Stimulated activated CD4-positive, alpha-beta T cell treated with anti-CD3 and anti-CD28 coated beads, Interleukin-4, amount 100 ng/mL, for 24 hours (primary cell): ENCODE results near the gene UNC5B.
"Not testable (repeated sequence)": the region's sequence is repeated elsewhere in the genome, so short reads cannot be mapped to it uniquely, and the experiment has no call there.

Source experiments
- DNase-seq: peaks from one replicate; pipeline ENCODE4 v3.0.0-alpha.2; 2020

The UNC5B gene

DNA sequence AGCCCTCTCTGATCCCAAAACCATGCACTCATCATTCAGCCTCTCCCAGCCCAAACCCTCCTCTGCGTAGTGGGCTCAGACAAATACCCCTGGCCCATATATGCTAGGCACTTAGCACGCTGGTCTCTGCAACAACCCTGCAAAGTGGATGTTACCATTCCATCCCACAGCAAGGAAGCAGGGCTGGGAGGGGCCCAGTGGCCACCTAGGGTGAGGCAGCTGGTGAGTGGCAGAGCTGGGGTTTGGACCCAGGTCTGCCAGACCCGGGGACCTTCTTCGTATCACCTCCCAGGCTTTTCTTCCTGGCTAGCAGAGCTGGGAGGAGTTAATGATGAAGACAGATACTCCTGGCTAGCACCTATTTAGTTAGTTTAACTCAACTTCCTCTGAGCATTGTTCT is 73.6 kb downstream of the UNC5B start:
- no peak for DNase-seq

DNA sequence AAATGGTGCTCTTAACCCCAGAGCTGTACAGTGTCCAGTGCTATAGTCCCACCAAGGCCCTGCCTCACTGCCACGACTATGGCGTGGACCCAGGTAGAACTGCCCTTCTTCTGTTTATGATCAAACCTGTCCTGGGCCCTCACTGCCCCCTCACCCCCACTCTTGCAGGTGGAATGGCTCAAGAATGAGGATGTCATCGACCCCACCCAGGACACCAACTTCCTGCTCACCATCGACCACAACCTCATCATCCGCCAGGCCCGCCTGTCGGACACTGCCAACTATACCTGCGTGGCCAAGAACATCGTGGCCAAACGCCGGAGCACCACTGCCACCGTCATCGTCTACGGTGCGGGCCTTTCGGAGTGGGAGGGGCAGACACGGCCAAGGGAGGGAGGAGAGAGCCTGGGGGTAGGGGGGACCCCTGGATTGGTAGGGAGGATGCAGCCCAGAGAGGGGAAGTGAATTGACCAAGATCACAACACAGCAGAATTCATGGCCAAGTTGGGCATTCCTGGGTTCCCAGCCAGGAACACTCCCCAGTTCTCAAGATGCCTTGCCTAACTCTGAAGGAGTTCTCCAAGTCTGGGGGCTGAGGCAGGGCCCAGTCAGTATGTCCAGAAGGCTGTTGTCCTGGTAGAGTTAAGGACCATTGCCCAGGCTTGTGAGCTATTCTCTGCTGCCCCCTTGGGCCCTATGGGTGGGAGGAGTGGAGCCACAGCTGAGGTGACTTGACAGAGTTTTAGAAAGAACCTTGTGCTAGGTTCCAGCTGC is 74.3 kb downstream of the UNC5B start:
- no peak for DNase-seq

- DNase-seq = no peak
Observed at GRCh38 chr10:71287456-71287855, 75.1 kb downstream of the UNC5B start.

GRCh38 chr10:71288461-71288860 is 76.1 kb downstream of the UNC5B start:
- no peak for DNase-seq

- DNase-seq = no peak
Observed at GRCh38 chr10:71289421-71290130, 77.2 kb downstream of the UNC5B start.

DNA sequence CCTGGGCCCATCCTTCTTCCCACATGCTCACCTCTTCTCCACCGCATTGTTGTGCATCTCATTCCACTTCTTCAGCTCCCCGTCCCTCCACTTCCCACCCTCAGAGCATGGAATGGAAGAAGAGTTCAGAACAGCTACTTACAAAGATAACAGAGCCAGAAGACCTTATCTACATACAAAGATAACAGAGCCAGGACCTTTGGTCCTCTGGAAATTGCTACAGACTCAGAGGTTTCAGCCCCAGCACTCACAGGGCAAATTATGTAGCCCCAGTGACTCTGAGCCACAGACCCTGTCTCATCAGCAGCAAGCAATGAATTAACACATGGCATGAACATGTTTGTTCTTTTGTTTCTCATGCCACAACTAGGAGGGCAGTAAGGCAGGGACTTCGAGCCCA is 78.0 kb downstream of the UNC5B start:
- no peak for DNase-seq

DNA sequence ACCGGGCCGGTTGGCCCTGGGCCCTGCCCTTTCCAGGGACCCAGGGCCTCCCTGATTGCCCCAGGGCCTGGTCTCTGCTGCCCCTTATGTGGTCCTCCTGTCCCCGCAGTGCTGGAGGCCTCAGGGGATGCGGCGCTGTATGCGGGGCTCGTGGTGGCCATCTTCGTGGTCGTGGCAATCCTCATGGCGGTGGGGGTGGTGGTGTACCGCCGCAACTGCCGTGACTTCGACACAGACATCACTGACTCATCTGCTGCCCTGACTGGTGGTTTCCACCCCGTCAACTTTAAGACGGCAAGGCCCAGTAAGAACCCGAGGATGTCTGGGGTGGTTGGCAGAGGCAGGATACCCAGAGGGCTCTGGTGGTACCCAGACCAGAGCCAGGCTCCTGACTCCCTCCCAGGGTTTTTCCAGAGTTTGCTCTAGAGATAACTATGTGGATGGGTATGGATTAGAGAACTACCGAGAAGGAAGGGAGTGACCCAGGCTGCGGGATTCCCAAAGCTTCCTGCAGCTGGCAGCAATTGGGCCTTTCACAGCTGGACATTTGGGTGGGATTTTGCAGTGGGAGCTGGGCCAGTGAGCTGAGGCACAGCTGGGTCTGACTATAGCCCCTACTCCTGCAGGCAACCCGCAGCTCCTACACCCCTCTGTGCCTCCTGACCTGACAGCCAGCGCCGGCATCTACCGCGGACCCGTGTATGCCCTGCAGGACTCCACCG is 78.6 kb downstream of the UNC5B start:
- no peak for DNase-seq

GRCh38 chr10:71291528-71291900 is 79.1 kb downstream of the UNC5B start:
- no peak for DNase-seq

GRCh38 chr10:71292624-71293445 is 80.5 kb downstream of the UNC5B start:
- no peak for DNase-seq

DNA sequence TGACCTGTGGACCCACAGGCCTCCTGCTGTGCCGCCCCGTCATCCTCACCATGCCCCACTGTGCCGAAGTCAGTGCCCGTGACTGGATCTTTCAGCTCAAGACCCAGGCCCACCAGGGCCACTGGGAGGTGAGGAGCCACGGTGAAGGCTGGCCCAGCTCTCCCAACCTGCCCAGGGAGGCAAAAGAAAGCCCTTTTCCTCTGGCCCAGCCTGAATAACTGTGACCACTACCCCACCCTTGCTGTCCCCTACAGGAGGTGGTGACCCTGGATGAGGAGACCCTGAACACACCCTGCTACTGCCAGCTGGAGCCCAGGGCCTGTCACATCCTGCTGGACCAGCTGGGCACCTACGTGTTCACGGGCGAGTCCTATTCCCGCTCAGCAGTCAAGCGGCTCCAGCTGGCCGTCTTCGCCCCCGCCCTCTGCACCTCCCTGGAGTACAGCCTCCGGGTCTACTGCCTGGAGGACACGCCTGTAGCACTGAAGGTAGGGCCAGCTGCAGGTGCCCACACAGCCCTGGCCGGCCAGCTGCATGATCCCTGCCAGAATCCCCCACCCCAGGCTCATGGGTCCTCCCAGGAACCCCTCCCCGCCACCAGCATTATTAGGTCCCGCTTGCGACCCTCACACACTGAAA is 81.2 kb downstream of the UNC5B start:
- DNase-seq = no peak

DNA sequence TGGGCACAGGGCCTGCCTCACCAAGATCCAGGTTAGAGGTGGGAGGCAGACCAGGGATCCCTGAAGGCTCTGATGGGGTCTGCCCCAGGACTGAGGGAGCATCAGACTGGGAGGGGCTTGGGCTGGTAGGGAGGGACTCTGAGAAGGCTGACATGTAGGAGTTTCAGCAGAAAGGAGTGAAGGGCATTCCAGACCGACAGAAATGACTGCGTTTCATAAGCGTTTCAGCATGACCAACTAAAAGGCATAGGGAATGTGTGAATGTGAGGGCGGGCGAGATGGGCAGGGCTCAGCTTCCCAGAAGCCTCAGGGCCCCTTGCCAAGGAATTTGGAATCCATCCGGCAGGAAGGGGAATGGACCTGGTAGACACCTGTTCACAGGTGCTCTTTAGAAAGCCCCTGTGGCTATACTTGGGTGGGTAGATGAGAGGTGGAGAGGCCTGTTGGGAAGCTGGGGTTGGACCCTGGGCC is 81.8 kb downstream of the UNC5B start:
- no peak for DNase-seq

DNA sequence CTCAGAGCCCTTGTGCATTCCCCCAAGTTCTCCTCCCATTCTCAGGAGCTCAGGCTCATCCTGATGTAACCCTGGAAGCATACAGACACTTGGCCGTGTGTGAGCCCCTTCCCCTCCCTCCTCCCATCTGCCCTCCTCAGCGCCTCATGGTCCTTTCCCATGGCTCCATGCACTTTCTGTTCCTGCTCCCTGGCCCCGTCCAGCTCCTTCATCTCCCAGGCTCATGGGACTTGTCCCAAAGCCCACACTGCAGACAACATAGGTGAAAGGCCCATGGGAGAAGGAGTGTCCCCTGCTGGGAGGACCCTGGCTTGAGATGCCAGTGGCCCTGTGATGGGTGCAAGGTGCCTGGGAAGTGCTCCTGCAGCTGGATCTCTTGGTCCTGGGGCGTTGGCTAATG is 82.5 kb downstream of the UNC5B start:
- no peak for DNase-seq

DNA sequence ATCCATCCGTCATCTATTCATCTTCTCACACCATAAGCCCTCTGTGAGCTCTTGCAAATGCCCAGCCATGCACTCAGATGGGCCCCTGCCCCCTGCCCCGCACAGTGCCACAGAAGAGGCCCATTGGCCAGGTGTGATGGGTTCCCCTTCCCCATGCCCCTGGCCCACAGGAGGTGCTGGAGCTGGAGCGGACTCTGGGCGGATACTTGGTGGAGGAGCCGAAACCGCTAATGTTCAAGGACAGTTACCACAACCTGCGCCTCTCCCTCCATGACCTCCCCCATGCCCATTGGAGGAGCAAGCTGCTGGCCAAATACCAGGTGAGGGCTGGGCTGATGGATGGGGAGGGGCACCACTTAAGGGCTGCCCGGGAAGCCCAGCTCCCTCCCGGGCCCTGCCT is 83.3 kb downstream of the UNC5B start:
- no peak for DNase-seq

GRCh38 chr10:71296086-71296485 is 83.7 kb downstream of the UNC5B start:
- no peak for DNase-seq

DNA sequence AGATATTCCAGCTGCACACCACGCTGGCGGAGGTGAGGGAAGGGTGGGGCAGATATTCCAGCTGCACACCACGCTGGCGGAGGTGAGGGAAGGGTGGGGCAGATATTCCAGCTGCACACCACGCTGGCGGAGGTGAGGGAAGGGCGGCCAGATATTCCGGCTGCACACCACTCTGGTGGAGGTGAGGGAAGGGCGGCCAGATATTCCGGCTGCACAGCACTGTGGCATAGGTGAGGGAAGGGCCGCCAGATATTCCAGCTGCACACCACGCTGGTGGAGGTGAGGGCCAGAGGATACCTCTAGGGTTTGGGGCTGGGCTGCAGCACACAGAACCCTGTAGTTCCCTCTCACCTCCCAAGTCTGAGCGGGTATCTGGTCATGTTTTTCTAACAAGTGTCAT is 84.4 kb downstream of the UNC5B start:
- not testable (repeated sequence) for DNase-seq

GRCh38 chr10:71297343-71297742 is 85.0 kb downstream of the UNC5B start:
- no peak for DNase-seq

DNA sequence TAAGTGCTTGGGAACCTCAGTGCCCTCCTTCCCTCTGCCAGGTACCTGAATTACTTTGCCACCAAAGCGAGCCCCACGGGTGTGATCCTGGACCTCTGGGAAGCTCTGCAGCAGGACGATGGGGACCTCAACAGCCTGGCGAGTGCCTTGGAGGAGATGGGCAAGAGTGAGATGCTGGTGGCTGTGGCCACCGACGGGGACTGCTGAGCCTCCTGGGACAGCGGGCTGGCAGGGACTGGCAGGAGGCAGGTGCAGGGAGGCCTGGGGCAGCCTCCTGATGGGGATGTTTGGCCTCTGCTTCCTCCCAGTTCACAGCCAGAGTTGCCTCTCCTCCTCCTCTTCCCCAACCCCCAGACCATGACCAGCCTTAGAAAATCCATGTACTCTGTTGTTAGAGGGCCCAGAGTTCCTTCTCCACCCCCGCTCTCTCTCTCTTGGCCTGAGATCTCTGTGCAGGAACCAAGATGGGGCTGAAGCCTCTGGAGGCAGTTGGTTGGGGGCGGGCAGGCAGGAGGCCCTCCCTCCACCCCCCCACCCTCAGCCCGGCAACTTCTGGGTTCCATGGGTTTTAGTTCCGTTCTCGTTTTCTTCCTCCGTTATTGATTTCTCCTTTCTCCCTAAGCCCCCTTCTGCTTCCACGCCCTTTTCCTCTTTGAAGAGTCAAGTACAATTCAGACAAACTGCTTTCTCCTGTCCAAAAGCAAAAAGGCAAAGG is 86.9 kb downstream of the UNC5B start:
- no peak for DNase-seq

DNA sequence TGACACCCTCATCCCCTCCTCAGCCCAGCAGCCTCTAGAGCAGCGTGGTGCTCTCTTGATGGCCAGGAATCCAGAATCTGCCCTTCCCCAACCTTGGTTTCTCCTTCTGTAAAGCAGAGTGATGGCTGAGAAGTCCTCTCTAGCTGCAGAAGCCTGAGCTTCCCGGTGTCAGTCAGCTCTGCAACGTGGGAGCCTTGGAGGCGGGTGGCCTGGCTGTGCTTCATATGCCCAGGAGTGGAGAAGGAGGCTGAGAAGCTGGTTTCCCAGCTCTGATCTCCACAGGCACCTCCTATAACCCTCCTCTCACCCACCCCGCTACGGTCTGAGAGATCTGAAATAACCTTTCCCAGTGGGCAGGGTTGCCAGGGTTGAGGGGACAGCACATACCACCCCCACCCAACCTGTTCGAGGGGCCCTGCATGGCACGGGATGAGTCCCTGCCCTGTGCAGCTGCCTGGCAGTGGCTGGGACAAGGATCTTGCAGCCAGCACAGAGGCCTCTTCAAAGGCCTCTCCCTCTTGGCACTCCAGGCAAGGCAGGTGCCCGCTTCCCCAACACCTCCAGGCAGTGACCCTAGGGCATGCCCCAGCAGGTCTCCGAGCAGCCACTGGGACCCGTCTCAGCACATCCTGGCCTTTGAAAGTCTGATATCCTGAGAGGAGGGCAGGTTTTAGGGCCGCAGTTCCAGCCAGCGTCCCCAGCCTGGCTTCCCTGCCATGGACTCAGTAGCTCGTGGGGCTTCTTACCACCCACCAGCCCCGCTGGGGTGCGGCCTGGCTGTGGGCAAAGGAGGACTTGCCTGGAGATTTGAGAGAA is 88.4 kb downstream of the UNC5B start:
- no peak for DNase-seq

DNA sequence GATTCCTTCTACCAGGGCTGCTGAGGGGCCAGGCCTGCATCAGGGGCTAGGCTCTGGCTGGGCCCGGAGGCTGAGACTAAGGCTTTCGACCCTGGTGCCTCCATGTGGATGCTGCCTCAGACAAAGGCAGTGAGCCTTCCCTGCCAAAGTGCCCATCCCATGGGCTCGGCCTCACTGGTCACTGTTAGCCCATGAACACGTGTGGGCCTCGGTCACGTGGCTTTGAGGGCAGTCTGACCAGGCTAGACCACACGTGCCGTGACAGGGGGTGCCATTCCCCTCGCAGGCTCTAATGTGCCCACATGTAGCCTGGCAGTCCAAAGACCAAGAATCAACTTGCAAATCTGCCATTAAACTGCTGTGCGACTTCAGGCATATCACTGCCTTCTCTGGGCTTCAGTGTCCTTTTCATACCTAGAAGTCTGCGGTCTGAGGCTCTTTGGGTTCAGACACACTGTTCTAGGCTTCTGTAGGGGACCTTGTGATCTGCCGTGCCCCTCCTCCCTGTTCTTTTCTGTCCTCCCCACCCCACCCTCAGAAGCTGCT is 89.1 kb downstream of the UNC5B start:
- DNase-seq = no peak

GRCh38 chr10:71302451-71302850 is 90.1 kb downstream of the UNC5B start:
- no peak for DNase-seq
